ENCODE data around the gene SYT9.

- TF ChIP-seq POLR2A (IDR thresholded peaks at IDR 0.05) (no peak), CTCF (IDR thresholded peaks at IDR 0.05) (no peak)
Measured at GRCh38 chr11:7347611-7348431, 96.1 kb downstream of the SYT9 start.

Measured in vagina (tissue), 2 donors.